ENCODE measurements around the gene ETHE1.

ETHE1 gene

GRCh38 chr19:43467730-43468129, 59.3 kb downstream of the ETHE1 start:
- TF ChIP-seq, protein P1, sequence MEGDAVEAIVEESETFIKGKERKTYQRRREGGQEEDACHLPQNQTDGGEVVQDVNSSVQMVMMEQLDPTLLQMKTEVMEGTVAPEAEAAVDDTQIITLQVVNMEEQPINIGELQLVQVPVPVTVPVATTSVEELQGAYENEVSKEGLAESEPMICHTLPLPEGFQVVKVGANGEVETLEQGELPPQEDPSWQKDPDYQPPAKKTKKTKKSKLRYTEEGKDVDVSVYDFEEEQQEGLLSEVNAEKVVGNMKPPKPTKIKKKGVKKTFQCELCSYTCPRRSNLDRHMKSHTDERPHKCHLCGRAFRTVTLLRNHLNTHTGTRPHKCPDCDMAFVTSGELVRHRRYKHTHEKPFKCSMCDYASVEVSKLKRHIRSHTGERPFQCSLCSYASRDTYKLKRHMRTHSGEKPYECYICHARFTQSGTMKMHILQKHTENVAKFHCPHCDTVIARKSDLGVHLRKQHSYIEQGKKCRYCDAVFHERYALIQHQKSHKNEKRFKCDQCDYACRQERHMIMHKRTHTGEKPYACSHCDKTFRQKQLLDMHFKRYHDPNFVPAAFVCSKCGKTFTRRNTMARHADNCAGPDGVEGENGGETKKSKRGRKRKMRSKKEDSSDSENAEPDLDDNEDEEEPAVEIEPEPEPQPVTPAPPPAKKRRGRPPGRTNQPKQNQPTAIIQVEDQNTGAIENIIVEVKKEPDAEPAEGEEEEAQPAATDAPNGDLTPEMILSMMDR (IDR thresholded peaks at IDR 0.05; ENCODE audit: low read length, missing control alignments) = no peak
- no peak overlapping the region for H3K4me3 ChIP-seq (replicated peaks; ENCODE audit: low read depth, low read length)

GRCh38 chr19:43467276-43467675, 59.7 kb downstream of the ETHE1 start:
- no peak overlapping the region for H3K4me3 ChIP-seq (replicated peaks; ENCODE audit: low read depth, low read length)
- DNase-seq (ENCODE audit: low read depth) = no peak
- TF ChIP-seq, protein P1 (IDR thresholded peaks at IDR 0.05; ENCODE audit: low read length, missing control alignments) = no peak

More at GRCh38 chr19:43467730-43468129, 59.3 kb downstream of the ETHE1 start:
- peak; percentile 66 for DNase-seq (ENCODE audit: low read depth)

DNA sequence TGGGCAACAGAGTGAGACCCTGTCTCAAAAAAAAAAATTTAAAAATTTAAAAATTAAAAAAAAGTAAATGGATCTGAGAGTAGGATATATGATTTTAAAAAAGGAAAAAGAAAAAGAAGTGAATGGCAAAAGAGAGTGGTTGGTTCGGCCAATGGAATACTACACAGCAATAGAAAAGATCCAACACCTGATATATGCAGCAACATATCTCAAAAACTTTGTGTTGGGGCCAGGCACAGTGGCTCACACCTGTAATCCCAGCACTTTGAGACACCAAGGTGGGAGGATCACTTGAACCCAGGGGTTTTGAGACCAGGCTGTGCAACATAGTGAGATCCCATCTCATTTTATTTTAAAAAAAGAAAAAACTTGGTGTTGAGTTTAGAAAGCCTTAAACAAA, 60.2 kb downstream of the ETHE1 start:
- no peak overlapping the region for H3K4me3 ChIP-seq (replicated peaks; ENCODE audit: low read depth, low read length)
- DNase-seq (ENCODE audit: low read depth) = no peak
- TF ChIP-seq, protein P1 (IDR thresholded peaks at IDR 0.05; ENCODE audit: low read length, missing control alignments) = no peak

GRCh38 chr19:43465468-43466120, 61.4 kb downstream of the ETHE1 start, which contains the start of gene LYPD3:
LYPD3 (minus strand) TSS chr19:43465608; CDS start chr19:43465571, 37 bp downstream.
- TF ChIP-seq, protein P1 (IDR thresholded peaks at IDR 0.05; ENCODE audit: low read length, missing control alignments) = no peak
- DNase-seq (ENCODE audit: low read depth) = peak; percentile 30
- H3K4me3 ChIP-seq (replicated peaks; ENCODE audit: low read depth, low read length) = peak within 1 kb of the TSS; percentile 77

DNA sequence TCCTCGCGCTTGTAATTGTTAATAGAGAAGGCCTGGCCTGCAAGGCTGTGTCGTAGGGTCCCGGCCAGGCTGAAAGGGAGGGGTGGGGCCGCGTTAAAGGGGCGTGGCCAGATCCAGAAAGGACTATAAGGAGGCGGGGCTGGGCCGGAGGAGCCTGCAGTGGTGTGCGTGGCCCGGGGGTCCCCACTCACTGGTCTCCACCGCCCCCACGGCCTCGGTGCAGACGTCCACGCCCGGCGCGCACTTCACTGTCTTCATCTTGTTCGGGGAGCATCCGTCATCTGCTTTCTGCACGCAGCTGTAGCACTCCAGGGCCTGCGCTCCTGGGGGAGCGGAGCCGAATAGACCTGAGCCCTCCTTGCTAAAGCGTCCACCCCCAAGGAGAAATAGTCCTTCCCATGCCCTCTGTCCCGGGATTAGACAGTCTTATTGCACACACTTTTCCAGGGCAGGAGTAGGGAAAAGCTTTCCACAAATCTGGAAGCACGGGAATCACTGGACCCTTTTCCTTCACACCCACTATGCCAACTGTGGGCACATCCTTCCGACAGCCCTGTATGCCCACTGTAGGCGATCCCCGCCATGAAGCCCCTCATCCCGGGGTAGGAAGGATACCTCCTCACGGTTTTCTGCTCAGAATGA, 62.7 kb downstream of the ETHE1 start:
- H3K4me3 ChIP-seq (replicated peaks; ENCODE audit: low read depth, low read length) = peak overlapping the region; percentile 77
- DNase-seq (ENCODE audit: low read depth) = no peak
- TF ChIP-seq, protein P1 (IDR thresholded peaks at IDR 0.05; ENCODE audit: low read length, missing control alignments) = no peak

GRCh38 chr19:43463381-43464133, 63.4 kb downstream of the ETHE1 start:
- DNase-seq (ENCODE audit: low read depth) = peak; percentile 93
- peak overlapping the region; percentile 77 for H3K4me3 ChIP-seq (replicated peaks; ENCODE audit: low read depth, low read length)
- TF ChIP-seq, protein P1 (IDR thresholded peaks at IDR 0.05; ENCODE audit: low read length, missing control alignments) = no peak

Data from fibroblast of pulmonary artery (primary cell).